ENCODE results near the gene WWC2.

WWC2 gene

GRCh38 chr4:183356931-183357675 is 258.0 kb downstream of the WWC2 start:
- H2AFZ ChIP-seq (ENCODE audit: low read depth, low read length) = no peak overlapping the region
- no peak overlapping the region for H2BK12ac ChIP-seq (ENCODE audit: low read length in 2 of 2)
- H3K79me1 ChIP-seq (replicated peaks; ENCODE audit: low read length, poor library complexity, severe bottlenecking) = no peaks in the 10 kb centered on the region
- WGBS = 91% methylated on average over 20 of the region's 20 CpGs
- H3K4ac ChIP-seq (ENCODE audit: low read depth in 1 of 2, low read length in 2 of 2) = no peak overlapping the region
- H3K9me3 ChIP-seq (ENCODE audit: control insufficient read depth, low read length) = no peaks in the 10 kb centered on the region
- no peak overlapping the region for H3K27ac ChIP-seq (ENCODE audit: low read length, poor library complexity, severe bottlenecking)
- H2AK5ac ChIP-seq (ENCODE audit: low read length, severe bottlenecking) = no peak overlapping the region
- no peak overlapping the region for H4K8ac ChIP-seq (ENCODE audit: low read length)
- H2BK120ac ChIP-seq (ENCODE audit: low read depth, low read length) = no peak overlapping the region
- peak overlapping the region in 1 of 2 experiments; percentile 54 for H3K23ac ChIP-seq (ENCODE audit: low read length in 2 of 2)
- no peak overlapping the region for H3K4me3 ChIP-seq (ENCODE audit: insufficient read depth in 1 of 2, low read depth in 1 of 2, low read length in 2 of 2)
- no peak overlapping the region for H3K4me2 ChIP-seq (ENCODE audit: low read length, poor library complexity, severe bottlenecking)
- DNase-seq = no peak
- H3K36me3 ChIP-seq (ENCODE audit: control insufficient read depth in 1 of 2, insufficient read depth in 2 of 2, low read depth in 1 of 2, low read length in 2 of 2) = no peaks in the 10 kb centered on the region
- H2BK5ac ChIP-seq (ENCODE audit: low read depth, low read length, poor library complexity, severe bottlenecking) = no peak overlapping the region
- H2BK15ac ChIP-seq (ENCODE audit: low read depth, poor library complexity, severe bottlenecking) = no peak overlapping the region
- H3K9ac ChIP-seq (ENCODE audit: low read length) = no peak overlapping the region
- H3K4me1 ChIP-seq (ENCODE audit: control insufficient read depth, insufficient read depth, low read depth, low read length) = no peaks in the 10 kb centered on the region
- peak overlapping the region; percentile 11 for H4K91ac ChIP-seq (ENCODE audit: low read length)
- no peak overlapping the region for H3K14ac ChIP-seq (ENCODE audit: low read length in 2 of 2)
- H3K27me3 ChIP-seq (ENCODE audit: control insufficient read depth in 1 of 2, insufficient read depth in 1 of 2, low read length in 2 of 2) = peaks cover 0 to 20% of the 10 kb centered on the region in 2 experiments
- H3K18ac ChIP-seq (ENCODE audit: low read depth in 1 of 2, low read length in 2 of 2) = no peak overlapping the region

DNA sequence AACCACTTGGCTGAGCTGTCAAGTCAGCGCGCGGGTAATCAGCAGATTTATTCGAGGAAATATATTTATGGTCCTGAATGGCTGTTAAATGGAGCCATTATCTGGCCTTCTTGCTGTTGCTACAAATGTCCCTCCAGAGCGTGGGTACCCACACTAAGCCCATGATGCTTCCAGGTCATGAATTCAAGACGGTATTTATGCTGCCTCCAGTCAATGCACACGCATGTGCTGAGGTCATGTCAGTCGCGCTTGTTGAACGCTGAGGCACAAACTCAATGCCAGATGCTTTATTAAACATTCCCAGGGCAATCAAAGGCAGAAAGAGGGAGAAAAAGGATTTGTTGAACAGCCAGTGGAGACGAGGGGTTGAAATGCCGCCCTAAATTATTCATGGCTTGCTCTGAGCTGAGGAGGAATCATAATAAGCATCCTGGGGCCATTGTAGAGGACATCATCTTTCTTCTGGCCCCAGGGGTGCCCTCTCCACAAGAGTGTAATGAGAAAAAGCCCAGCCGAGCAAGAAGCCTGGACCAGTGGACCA is 259.2 kb downstream of the WWC2 start:
- no peak overlapping the region for H4K8ac ChIP-seq (ENCODE audit: low read length)
- no peaks in the 10 kb centered on the region for H3K9me3 ChIP-seq (ENCODE audit: control insufficient read depth, low read length)
- H3K18ac ChIP-seq (ENCODE audit: low read depth in 1 of 2, low read length in 2 of 2) = no peak overlapping the region
- no peak overlapping the region for H2AFZ ChIP-seq (ENCODE audit: low read depth, low read length)
- H2BK15ac ChIP-seq (ENCODE audit: low read depth, poor library complexity, severe bottlenecking) = no peak overlapping the region
- 95% methylated on average over 13 of the region's 13 CpGs for WGBS
- H3K14ac ChIP-seq (ENCODE audit: low read length in 2 of 2) = no peak overlapping the region
- no peak overlapping the region for H4K91ac ChIP-seq (ENCODE audit: low read length)
- H2BK5ac ChIP-seq (ENCODE audit: low read depth, low read length, poor library complexity, severe bottlenecking) = no peak overlapping the region
- H2AK5ac ChIP-seq (ENCODE audit: low read length, severe bottlenecking) = no peak overlapping the region
- H3K4me3 ChIP-seq (ENCODE audit: insufficient read depth in 1 of 2, low read depth in 1 of 2, low read length in 2 of 2) = no peak overlapping the region
- no peak for DNase-seq
- no peak overlapping the region for H3K4ac ChIP-seq (ENCODE audit: low read depth in 1 of 2, low read length in 2 of 2)
- H3K4me1 ChIP-seq (ENCODE audit: control insufficient read depth, insufficient read depth, low read depth, low read length) = no peaks in the 10 kb centered on the region
- no peak overlapping the region for H3K9ac ChIP-seq (ENCODE audit: low read length)
- no peaks in the 10 kb centered on the region for H3K36me3 ChIP-seq (ENCODE audit: control insufficient read depth in 1 of 2, insufficient read depth in 2 of 2, low read depth in 1 of 2, low read length in 2 of 2)
- peaks cover 0 to 17% of the 10 kb centered on the region in 2 experiments for H3K27me3 ChIP-seq (ENCODE audit: control insufficient read depth in 1 of 2, insufficient read depth in 1 of 2, low read length in 2 of 2)
- no peaks in the 10 kb centered on the region for H3K79me1 ChIP-seq (replicated peaks; ENCODE audit: low read length, poor library complexity, severe bottlenecking)
- no peak overlapping the region for H3K4me2 ChIP-seq (ENCODE audit: low read length, poor library complexity, severe bottlenecking)
- no peak overlapping the region for H3K27ac ChIP-seq (ENCODE audit: low read length, poor library complexity, severe bottlenecking)
- H3K23ac ChIP-seq (ENCODE audit: low read length in 2 of 2) = no peak overlapping the region
- no peak overlapping the region for H2BK120ac ChIP-seq (ENCODE audit: low read depth, low read length)
- peak overlapping the region in 1 of 2 experiments; percentile 6 for H2BK12ac ChIP-seq (ENCODE audit: low read length in 2 of 2)

- H3K9ac ChIP-seq (ENCODE audit: low read length) = no peak overlapping the region
- no peak overlapping the region for H3K4me3 ChIP-seq (ENCODE audit: insufficient read depth in 1 of 2, low read depth in 1 of 2, low read length in 2 of 2)
- H2BK120ac ChIP-seq (ENCODE audit: low read depth, low read length) = no peak overlapping the region
- no peaks in the 10 kb centered on the region for H3K4me1 ChIP-seq (ENCODE audit: control insufficient read depth, insufficient read depth, low read depth, low read length)
- no peak overlapping the region for H3K23ac ChIP-seq (ENCODE audit: low read length in 2 of 2)
- no peaks in the 10 kb centered on the region for H3K79me1 ChIP-seq (replicated peaks; ENCODE audit: low read length, poor library complexity, severe bottlenecking)
- no peaks in the 10 kb centered on the region for H3K36me3 ChIP-seq (ENCODE audit: control insufficient read depth in 1 of 2, insufficient read depth in 2 of 2, low read depth in 1 of 2, low read length in 2 of 2)
- no peak overlapping the region for H2AFZ ChIP-seq (ENCODE audit: low read depth, low read length)
- 41% methylated on average over 9 of the region's 11 CpGs for WGBS
- H3K18ac ChIP-seq (ENCODE audit: low read depth in 1 of 2, low read length in 2 of 2) = peak overlapping the region in 1 of 2 experiments; percentile 55
- peaks cover 0 to 24% of the 10 kb centered on the region in 2 experiments for H3K27me3 ChIP-seq (ENCODE audit: control insufficient read depth in 1 of 2, insufficient read depth in 1 of 2, low read length in 2 of 2)
- H3K4me2 ChIP-seq (ENCODE audit: low read length, poor library complexity, severe bottlenecking) = no peak overlapping the region
- H3K9me3 ChIP-seq (ENCODE audit: control insufficient read depth, low read length) = no peaks in the 10 kb centered on the region
- no peak overlapping the region for H2BK12ac ChIP-seq (ENCODE audit: low read length in 2 of 2)
- H3K4ac ChIP-seq (ENCODE audit: low read depth in 1 of 2, low read length in 2 of 2) = no peak overlapping the region
- peak overlapping the region; percentile 35 for H4K91ac ChIP-seq (ENCODE audit: low read length)
- DNase-seq = peak; percentile 65
- H2BK15ac ChIP-seq (ENCODE audit: low read depth, poor library complexity, severe bottlenecking) = no peak overlapping the region
- no peak overlapping the region for H2AK5ac ChIP-seq (ENCODE audit: low read length, severe bottlenecking)
- no peak overlapping the region for H3K14ac ChIP-seq (ENCODE audit: low read length in 2 of 2)
- peak overlapping the region; percentile 5 for H4K8ac ChIP-seq (ENCODE audit: low read length)
- H3K27ac ChIP-seq (ENCODE audit: low read length, poor library complexity, severe bottlenecking) = no peak overlapping the region
- no peak overlapping the region for H2BK5ac ChIP-seq (ENCODE audit: low read depth, low read length, poor library complexity, severe bottlenecking)
Observed at GRCh38 chr4:183360161-183360919, 261.3 kb downstream of the WWC2 start.

- no peak overlapping the region for H2AK5ac ChIP-seq (ENCODE audit: low read length, severe bottlenecking)
- H3K4me3 ChIP-seq (ENCODE audit: insufficient read depth in 1 of 2, low read depth in 1 of 2, low read length in 2 of 2) = no peak overlapping the region
- H3K36me3 ChIP-seq (ENCODE audit: control insufficient read depth in 1 of 2, insufficient read depth in 2 of 2, low read depth in 1 of 2, low read length in 2 of 2) = no peaks in the 10 kb centered on the region
- no peak overlapping the region for H2BK15ac ChIP-seq (ENCODE audit: low read depth, poor library complexity, severe bottlenecking)
- no peak overlapping the region for H3K23ac ChIP-seq (ENCODE audit: low read length in 2 of 2)
- no peak overlapping the region for H3K4me2 ChIP-seq (ENCODE audit: low read length, poor library complexity, severe bottlenecking)
- H4K8ac ChIP-seq (ENCODE audit: low read length) = no peak overlapping the region
- H3K79me1 ChIP-seq (replicated peaks; ENCODE audit: low read length, poor library complexity, severe bottlenecking) = no peaks in the 10 kb centered on the region
- H2BK5ac ChIP-seq (ENCODE audit: low read depth, low read length, poor library complexity, severe bottlenecking) = no peak overlapping the region
- peaks cover 0 to 20% of the 10 kb centered on the region in 2 experiments for H3K27me3 ChIP-seq (ENCODE audit: control insufficient read depth in 1 of 2, insufficient read depth in 1 of 2, low read length in 2 of 2)
- no peak for DNase-seq
- H4K91ac ChIP-seq (ENCODE audit: low read length) = no peak overlapping the region
- H3K27ac ChIP-seq (ENCODE audit: low read length, poor library complexity, severe bottlenecking) = no peak overlapping the region
- H3K4ac ChIP-seq (ENCODE audit: low read depth in 1 of 2, low read length in 2 of 2) = no peak overlapping the region
- no peak overlapping the region for H2BK120ac ChIP-seq (ENCODE audit: low read depth, low read length)
- H3K9me3 ChIP-seq (ENCODE audit: control insufficient read depth, low read length) = no peaks in the 10 kb centered on the region
- H2AFZ ChIP-seq (ENCODE audit: low read depth, low read length) = no peak overlapping the region
- 94% methylated on average over 4 of the region's 4 CpGs for WGBS
- no peak overlapping the region for H3K9ac ChIP-seq (ENCODE audit: low read length)
- no peak overlapping the region for H2BK12ac ChIP-seq (ENCODE audit: low read length in 2 of 2)
- H3K4me1 ChIP-seq (ENCODE audit: control insufficient read depth, insufficient read depth, low read depth, low read length) = no peaks in the 10 kb centered on the region
- H3K14ac ChIP-seq (ENCODE audit: low read length in 2 of 2) = no peak overlapping the region
- H3K18ac ChIP-seq (ENCODE audit: low read depth in 1 of 2, low read length in 2 of 2) = no peak overlapping the region
Observed at GRCh38 chr4:183362036-183362435, 263.0 kb downstream of the WWC2 start.

All from mesenchymal stem cell (in vitro differentiated cells and primary cell).